ENCODE measurements around the gene LZIC. TPM values are rescaled to one million over a fixed set of nuclear protein-coding genes. Genes with fewer than 3 reads are reported as not detected.

The LZIC gene
- total and polyA plus RNA-seq, 2 of the 13 experiments (the other 11 are each of a cell fraction or from before 2014, with no cell fraction given): 25.2 to 71.8 TPM

DNA sequence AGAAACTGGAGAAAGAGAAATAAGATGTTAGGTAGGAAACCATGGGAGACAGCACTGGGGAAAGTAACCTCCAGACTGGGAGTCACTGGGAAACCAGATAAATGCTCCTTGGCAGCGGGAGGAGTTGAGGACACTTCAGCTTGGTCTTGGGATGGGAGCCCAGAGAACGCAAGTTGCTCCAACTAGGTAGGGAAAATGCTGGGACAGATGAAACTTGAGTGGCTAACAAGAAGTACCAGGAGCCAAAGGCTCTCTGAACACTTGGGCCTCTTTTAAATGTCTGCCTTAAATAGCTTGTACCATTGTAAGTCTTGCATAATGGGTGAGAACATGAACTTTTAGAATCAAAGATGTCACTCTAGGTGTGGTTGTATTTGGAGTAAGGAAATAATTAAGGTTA, 3.1 kb upstream of the LZIC start:
- CTCF ChIA-PET (ENCODE audit: low intra/inter-chr PET ratio, low total read pairs): no interaction called here
- in situ Hi-C loops (cut with HindIII; ENCODE audit: extremely low pct_ligation_motif_present, low pct_unique_long_range_greater_than_20kb): no loop called here
- ATAC-seq: no peak

More for the DNA sequence above, 3.1 kb upstream of the LZIC start:
- Histone ChIP-seq H3K4me1 (ENCODE audit: insufficient read depth, low read length) (peaks cover 37% of the 10 kb centered on the region), H3K27me3 (ENCODE audit: control insufficient read depth in 1 of 2, insufficient read depth in 2 of 2, low read length in 2 of 2) (no peaks in the 10 kb centered on the region; a peak in 2 of 5 replicates), H3K9me3 (ENCODE audit: low read length) (no peaks in the 10 kb centered on the region), H4K20me1 (ENCODE audit: insufficient read depth, low read length) (no peaks in the 10 kb centered on the region), H3K9ac (ENCODE audit: insufficient read depth, low read depth, low read length) (no peak overlapping the region), H3K79me2 (ENCODE audit: insufficient read depth, low read length) (peaks cover 18% of the 10 kb centered on the region), H3K4me2 (ENCODE audit: low read depth, low read length) (no peak overlapping the region), H3K4me3 (replicated peaks in 1 of 3; ENCODE audit: insufficient read depth in 1 of 3, low read depth in 2 of 3, low read length in 3 of 3) (no peak overlapping the region), H2AFZ (ENCODE audit: low read length) (no peak overlapping the region), H3K36me3 (replicated peaks in 1 of 2; ENCODE audit: control insufficient read depth in 1 of 2, insufficient read depth in 2 of 2, low read length in 2 of 2) (0 out of 5 replicates have a peak, but pooled peaks cover 0 to 6% of the 10 kb centered on the region in 2 experiments), H3K27ac (ENCODE audit: extremely low read length, insufficient read depth, low read length) (no peak overlapping the region)
- 97% methylated on average over 2 of the region's 2 CpGs for WGBS (ENCODE audit: low lambda C conversion rate)
- intact Hi-C loops (cut with micrococcal nuclease; ENCODE audit: unreplicated experiment): no loop called here
- POLR2A ChIA-PET: no interaction called here
- no peak for TF ChIP-seq RNF2 (conservative IDR thresholded peaks at IDR 0.05; ENCODE audit: low read depth)
- TF ChIP-seq ATF6 (CRISPR knock-in tag; conservative IDR thresholded peaks at IDR 0.05): no peak
- TF ChIP-seq, protein P1, sequence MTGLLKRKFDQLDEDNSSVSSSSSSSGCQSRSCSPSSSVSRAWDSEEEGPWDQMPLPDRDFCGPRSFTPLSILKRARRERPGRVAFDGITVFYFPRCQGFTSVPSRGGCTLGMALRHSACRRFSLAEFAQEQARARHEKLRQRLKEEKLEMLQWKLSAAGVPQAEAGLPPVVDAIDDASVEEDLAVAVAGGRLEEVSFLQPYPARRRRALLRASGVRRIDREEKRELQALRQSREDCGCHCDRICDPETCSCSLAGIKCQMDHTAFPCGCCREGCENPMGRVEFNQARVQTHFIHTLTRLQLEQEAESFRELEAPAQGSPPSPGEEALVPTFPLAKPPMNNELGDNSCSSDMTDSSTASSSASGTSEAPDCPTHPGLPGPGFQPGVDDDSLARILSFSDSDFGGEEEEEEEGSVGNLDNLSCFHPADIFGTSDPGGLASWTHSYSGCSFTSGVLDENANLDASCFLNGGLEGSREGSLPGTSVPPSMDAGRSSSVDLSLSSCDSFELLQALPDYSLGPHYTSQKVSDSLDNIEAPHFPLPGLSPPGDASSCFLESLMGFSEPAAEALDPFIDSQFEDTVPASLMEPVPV (CRISPR knock-in tag; IDR thresholded peaks at IDR 0.05): no peak
- no peak for TF ChIP-seq ZBTB4 (CRISPR knock-in tag; IDR thresholded peaks at IDR 0.05; ENCODE audit: borderline replicate concordance)
- no peak for TF ChIP-seq PCBP2 (optimal IDR thresholded peaks at IDR 0.05; ENCODE audit: low read depth, low read length, poor library complexity, severe bottlenecking)
- no peak for TF ChIP-seq SKI (IDR thresholded peaks at IDR 0.05; ENCODE audit: partially characterized antibody)
- FAIRE-seq: no peak
- DNase-seq (ENCODE audit: low spot score): no peak
- no TSS peak for BruUV-seq (replicated peaks)
